Upper lobe of left lung (tissue), 6 donors: ENCODE measurements around the gene UBE2G1. TPM values are rescaled to one million over a fixed set of nuclear protein-coding genes. Genes with fewer than 3 reads are reported as not detected.

Experiments
- ATAC-seq, 2 donors: fragments of 200-7000 bp; cut with Tn5 transposase; one replicate each; pipeline ENCODE4 v1.9.1; 2022; ENCODE audit warnings: mild to moderate bottlenecking in 2 of 2, moderate library complexity in 2 of 2; ENCODE audit not compliant: low FRiP score in 2 of 2
- DNase-seq, 2 donors: peaks; one replicate each; pipeline ENCODE4 v3.0.0-alpha.2; 2019 to 2020
- H3K27ac ChIP-seq, 4 donors: fragments of 200-600 bp; sonication (generic); one replicate each; pipeline ENCODE4 v1.5.1; 2016 to 2019
- H3K27me3 ChIP-seq, 4 donors: fragments of 200-600 bp; sonication (generic); one replicate each; pipeline ENCODE4 v1.5.1; 2017 to 2019
- H3K36me3 ChIP-seq, 4 donors: fragments of 200-600 bp; sonication (generic); one replicate each; pipeline ENCODE4 v1.5.1; 2016 to 2019
- H3K4me1 ChIP-seq, 4 donors: fragments of 200-600 bp; sonication (generic); one replicate each; pipeline ENCODE4 v1.5.1; 2018 to 2019
- H3K4me3 ChIP-seq, 4 donors: fragments of 200-600 bp; sonication (generic); one replicate each; pipeline ENCODE4 v1.5.1; 2017 to 2019; ENCODE audit warnings: mild to moderate bottlenecking in 2 of 4, moderate library complexity in 1 of 4
- H3K9me3 ChIP-seq, 4 donors: fragments of 200-600 bp; sonication (generic); one replicate each; pipeline ENCODE4 v1.5.1; 2018 to 2019
- EP300 ChIP-seq, 4 donors: sonication (generic); formaldehyde crosslinking; IDR thresholded peaks; one replicate each; pipeline ENCODE4 v1.5.1; 2017; ENCODE audit warnings: antibody characterized with exemption in 4 of 4, control low read depth in 2 of 4
- POLR2A ChIP-seq, 4 donors: fragments of 450-650 bp; IDR thresholded peaks; one replicate each; pipeline ENCODE4 v1.5.1; 2016 to 2017; ENCODE audit warnings: antibody characterized with exemption in 4 of 4, mild to moderate bottlenecking in 2 of 4
- POLR2AphosphoS5 ChIP-seq, 2 donors: sonication (generic); formaldehyde crosslinking; IDR thresholded peaks; one replicate each; pipeline ENCODE4 v1.5.1; 2017; ENCODE audit warnings: antibody characterized with exemption in 2 of 2
- WGBS, 2 donors: methylation state at CpG; one replicate each; pipeline ENCODE4 v1.1.5; 2017 to 2018; 5-methylcytosine and 5-hydroxymethylcytosine counted together
- total RNA-seq, 6 donors: library from RNA; depleted of rRNA in 4 of 6; stranded (reverse); fragments of >200 nt in 4 of 6; gene quantifications; one replicate each; pipeline versions ENCODE4 v1.1.0 to v1.2.1, GENCODE V29; 2016 to 2021
- TF ChIP-seq, protein P1 (sequence below), 6 experiments: fragments of 450-650 bp in 4 of 6; fragments of 200-600 bp in 2 of 6; sonication (generic) in 2 of 6; IDR thresholded peaks; one replicate each; pipeline ENCODE4 v1.5.1; 2016 to 2019; ENCODE audit warnings: antibody characterized with exemption in 6 of 6
- donor health status: DM: no; HTN: no; CAD: no; lungs with moderate emphysema.
- donor health status: DM: no; HTN: yes; CAD: no; lungs with severe emphysema.

The UBE2G1 gene
- total RNA-seq, 6 donors from 2014 or later = 24.5 to 45.8 (median 35.8) TPM

- Histone ChIP-seq H3K4me1 (peaks cover 30 to 50% (median 37%) of the 10 kb centered on the region in 4 donors), H3K27ac (no peak overlapping the region), H3K36me3 (peaks cover 0 to 6% (median 0%) of the 10 kb centered on the region in 4 donors), H3K9me3 (no peaks in the 10 kb centered on the region), H3K27me3 (no peaks in the 10 kb centered on the region), H3K4me3 (no peak overlapping the region)
- ATAC-seq = no peak
- 61 to 70% methylated on average over 2 of the region's 2 CpGs for WGBS, 2 donors
- DNase-seq = no peak
- TF ChIP-seq, protein P1, sequence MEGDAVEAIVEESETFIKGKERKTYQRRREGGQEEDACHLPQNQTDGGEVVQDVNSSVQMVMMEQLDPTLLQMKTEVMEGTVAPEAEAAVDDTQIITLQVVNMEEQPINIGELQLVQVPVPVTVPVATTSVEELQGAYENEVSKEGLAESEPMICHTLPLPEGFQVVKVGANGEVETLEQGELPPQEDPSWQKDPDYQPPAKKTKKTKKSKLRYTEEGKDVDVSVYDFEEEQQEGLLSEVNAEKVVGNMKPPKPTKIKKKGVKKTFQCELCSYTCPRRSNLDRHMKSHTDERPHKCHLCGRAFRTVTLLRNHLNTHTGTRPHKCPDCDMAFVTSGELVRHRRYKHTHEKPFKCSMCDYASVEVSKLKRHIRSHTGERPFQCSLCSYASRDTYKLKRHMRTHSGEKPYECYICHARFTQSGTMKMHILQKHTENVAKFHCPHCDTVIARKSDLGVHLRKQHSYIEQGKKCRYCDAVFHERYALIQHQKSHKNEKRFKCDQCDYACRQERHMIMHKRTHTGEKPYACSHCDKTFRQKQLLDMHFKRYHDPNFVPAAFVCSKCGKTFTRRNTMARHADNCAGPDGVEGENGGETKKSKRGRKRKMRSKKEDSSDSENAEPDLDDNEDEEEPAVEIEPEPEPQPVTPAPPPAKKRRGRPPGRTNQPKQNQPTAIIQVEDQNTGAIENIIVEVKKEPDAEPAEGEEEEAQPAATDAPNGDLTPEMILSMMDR (IDR thresholded peaks at IDR 0.05) = no peak
- no peak for TF ChIP-seq POLR2AphosphoS5 (IDR thresholded peaks at IDR 0.05)
- no peak for TF ChIP-seq EP300 (IDR thresholded peaks at IDR 0.05)
- TF ChIP-seq POLR2A (IDR thresholded peaks at IDR 0.05) = no peak
Measured at GRCh38 chr17:4250887-4251286, 115.6 kb downstream of the UBE2G1 start.

DNA sequence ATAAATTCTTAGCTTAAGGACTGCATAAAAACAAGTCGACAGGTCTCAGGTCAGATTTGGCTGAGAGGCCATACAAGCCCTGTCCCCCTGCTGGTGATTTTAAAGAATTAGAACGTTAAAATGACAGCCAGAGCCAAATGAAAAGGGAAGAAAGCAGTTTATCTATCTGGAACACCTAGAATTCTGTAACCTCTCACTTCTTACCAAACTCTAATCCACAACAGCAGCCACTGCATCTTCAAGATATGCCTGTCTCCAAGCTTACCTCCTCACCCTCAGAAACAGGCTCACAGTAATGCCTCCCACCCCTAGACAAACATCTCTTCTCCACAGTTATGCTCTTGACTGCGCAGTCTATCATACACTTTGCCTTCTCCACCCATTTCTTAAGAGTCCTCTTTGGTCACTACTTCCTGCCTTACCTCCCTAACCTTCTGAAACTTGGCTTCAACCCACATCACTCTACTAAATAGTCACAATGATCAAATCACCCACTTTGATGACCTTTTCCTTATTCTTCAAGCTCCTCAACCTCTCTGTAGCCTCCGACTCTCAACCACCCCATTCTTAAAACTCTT is 116.9 kb downstream of the UBE2G1 start:
- 34 to 41% methylated on average over 4 of the region's 4 CpGs for WGBS, 2 donors
- Histone ChIP-seq H3K4me3 (no peak overlapping the region), H3K27ac (peak overlapping the region; percentile 5 to 41 (median 34)), H3K27me3 (no peaks in the 10 kb centered on the region), H3K4me1 (peaks cover 30 to 50% (median 37%) of the 10 kb centered on the region in 4 donors), H3K9me3 (no peaks in the 10 kb centered on the region), H3K36me3 (peaks cover 0 to 6% (median 0%) of the 10 kb centered on the region in 4 donors)
- TF ChIP-seq, protein P1 (IDR thresholded peaks at IDR 0.05) = peak in 4 of 6 experiments; percentile 27 to 55 (median 40)
- no peak for TF ChIP-seq POLR2A (IDR thresholded peaks at IDR 0.05)
- ATAC-seq (peak; percentile 43 to 86), DNase-seq (no peak)

DNA sequence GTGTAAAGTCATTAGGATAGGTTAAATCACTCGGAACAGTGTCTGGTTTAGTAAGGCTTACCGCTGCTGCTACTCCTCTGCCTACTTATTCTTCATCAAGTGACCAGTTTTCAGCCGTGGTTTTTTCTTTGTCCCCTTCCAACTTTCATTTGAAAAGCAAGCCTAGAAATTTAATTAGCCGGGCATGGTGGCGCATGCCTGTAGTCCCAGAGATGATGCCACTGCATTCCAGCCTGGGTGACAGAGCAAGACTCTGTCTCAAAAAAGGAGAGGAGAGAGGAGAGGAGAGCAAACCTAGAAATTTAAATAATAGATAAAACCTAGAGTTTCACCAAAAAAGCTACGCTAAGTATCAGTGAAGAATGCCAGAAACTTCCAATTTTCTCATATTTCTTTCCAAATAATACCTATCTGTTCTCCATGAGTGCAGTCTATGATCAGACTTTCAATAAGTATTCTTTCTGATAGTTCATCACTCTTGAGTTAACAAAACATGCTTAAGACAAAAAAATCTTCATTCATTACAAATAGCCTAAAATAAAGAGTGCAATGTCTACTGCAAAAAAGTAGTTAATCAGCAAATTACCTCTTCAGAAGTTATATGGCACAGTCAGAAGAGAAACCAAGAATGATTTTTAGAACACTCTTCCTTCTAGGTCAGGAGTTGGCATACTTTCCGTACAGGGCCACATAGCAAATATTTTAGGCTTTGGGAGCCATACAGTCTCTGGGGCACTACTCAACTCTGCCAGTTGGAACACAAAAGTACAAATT is 117.8 kb downstream of the UBE2G1 start:
- Histone ChIP-seq H3K36me3 (peaks cover 0 to 6% (median 0%) of the 10 kb centered on the region in 4 donors), H3K27me3 (no peaks in the 10 kb centered on the region), H3K27ac (peak overlapping the region; percentile 34 to 54 (median 44)), H3K4me3 (no peak overlapping the region), H3K9me3 (no peaks in the 10 kb centered on the region), H3K4me1 (peaks cover 30 to 55% (median 37%) of the 10 kb centered on the region in 4 donors)
- DNase-seq (no peak), ATAC-seq (no peak)
- 85 to 93% methylated on average over 7 of the region's 7 CpGs for WGBS, 2 donors
- no peak for TF ChIP-seq POLR2AphosphoS5 (IDR thresholded peaks at IDR 0.05)
- TF ChIP-seq, protein P1 (IDR thresholded peaks at IDR 0.05) = no peak
- no peak for TF ChIP-seq EP300 (IDR thresholded peaks at IDR 0.05)
- no peak for TF ChIP-seq POLR2A (IDR thresholded peaks at IDR 0.05)

DNA sequence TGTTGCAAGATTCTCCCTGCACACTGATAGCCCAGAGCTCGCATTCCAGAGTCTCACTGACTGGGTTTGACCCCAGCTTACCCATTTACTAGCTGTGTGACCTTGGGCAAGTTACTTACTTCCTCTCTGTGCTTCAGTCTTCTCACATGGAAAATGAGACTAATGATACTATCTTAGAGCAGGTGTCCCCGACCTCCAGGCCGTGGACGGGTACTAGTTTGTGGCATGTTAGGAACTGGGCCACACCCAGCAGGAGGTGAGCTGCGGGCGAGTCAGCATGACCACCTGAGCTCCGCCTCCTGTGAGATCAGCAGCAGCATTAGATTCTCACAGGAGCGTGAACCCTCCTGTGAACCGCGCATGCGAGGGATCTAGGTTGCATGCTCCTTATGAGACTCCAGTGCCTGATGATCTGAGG is 118.5 kb downstream of the UBE2G1 start:
- Histone ChIP-seq H3K27me3 (no peaks in the 10 kb centered on the region), H3K9me3 (no peaks in the 10 kb centered on the region), H3K36me3 (peaks cover 0 to 6% (median 0%) of the 10 kb centered on the region in 4 donors), H3K4me3 (no peak overlapping the region), H3K27ac (peak overlapping the region in 3 of 4 donors; percentile 40 to 54 (median 41)), H3K4me1 (peaks cover 30 to 61% (median 37%) of the 10 kb centered on the region in 4 donors)
- DNase-seq = peak in 1 of 2 donors; percentile 74
- TF ChIP-seq, protein P1 (IDR thresholded peaks at IDR 0.05) = no peak
- no peak for TF ChIP-seq EP300 (IDR thresholded peaks at IDR 0.05)
- TF ChIP-seq POLR2A (IDR thresholded peaks at IDR 0.05) = no peak
- no peak for TF ChIP-seq POLR2AphosphoS5 (IDR thresholded peaks at IDR 0.05)
- WGBS, 2 donors = 74 to 83% methylated on average over 9 to 11 of the region's 11 CpGs
- peak in 1 of 2 donors; percentile 48 for ATAC-seq
